ENCODE results near the gene ACTL10.
"Not testable (repeated sequence)": the region's sequence is repeated elsewhere in the genome, so short reads cannot be mapped to it uniquely, and the experiment has no call there.

ACTL10 gene

GRCh38 chr20:33629533-33629932 is 37.2 kb upstream of the ACTL10 start:
- no peak overlapping the region for H3K4me3 ChIP-seq (replicated peaks; ENCODE audit: low read depth, low read length)
- no peak for DNase-seq (ENCODE audit: extremely low read depth, low read depth)
- no peak for TF ChIP-seq CTCF (IDR thresholded peaks at IDR 0.05; ENCODE audit: low read depth, low read length, missing control alignments)

- TF ChIP-seq CTCF (IDR thresholded peaks at IDR 0.05; ENCODE audit: low read depth, low read length, missing control alignments) = no peak
- H3K4me3 ChIP-seq (replicated peaks; ENCODE audit: low read depth, low read length) = no peak overlapping the region
These were observed 36.8 kb upstream of the ACTL10 start for GRCh38 chr20:33629979-33630378.

GRCh38 chr20:33630507-33630906 is 36.2 kb upstream of the ACTL10 start:
- DNase-seq (ENCODE audit: extremely low read depth, low read depth) = no peak
- TF ChIP-seq CTCF (IDR thresholded peaks at IDR 0.05; ENCODE audit: low read depth, low read length, missing control alignments) = no peak
- H3K4me3 ChIP-seq (replicated peaks; ENCODE audit: low read depth, low read length) = no peak overlapping the region

More at GRCh38 chr20:33629979-33630378, 36.8 kb upstream of the ACTL10 start:
- DNase-seq (ENCODE audit: extremely low read depth, low read depth) = no peak

GRCh38 chr20:33631910-33632309 is 34.8 kb upstream of the ACTL10 start:
- H3K4me3 ChIP-seq (replicated peaks; ENCODE audit: low read depth, low read length); DNase-seq (ENCODE audit: extremely low read depth, low read depth): not testable (repeated sequence)

- TF ChIP-seq CTCF (IDR thresholded peaks at IDR 0.05; ENCODE audit: low read depth, low read length, missing control alignments) = no peak
- no peak for DNase-seq (ENCODE audit: extremely low read depth, low read depth)
- no peak overlapping the region for H3K4me3 ChIP-seq (replicated peaks; ENCODE audit: low read depth, low read length)
These were observed 31.4 kb upstream of the ACTL10 start for GRCh38 chr20:33635341-33635740.

- DNase-seq (ENCODE audit: extremely low read depth, low read depth) = no peak
- H3K4me3 ChIP-seq (replicated peaks; ENCODE audit: low read depth, low read length) = no peak overlapping the region
- no peak for TF ChIP-seq CTCF (IDR thresholded peaks at IDR 0.05; ENCODE audit: low read depth, low read length, missing control alignments)
These were observed 30.0 kb upstream of the ACTL10 start for GRCh38 chr20:33636776-33637175.

GRCh38 chr20:33640287-33640686 is 26.5 kb upstream of the ACTL10 start:
- no peak for TF ChIP-seq CTCF (IDR thresholded peaks at IDR 0.05; ENCODE audit: low read depth, low read length, missing control alignments)
- DNase-seq (ENCODE audit: extremely low read depth, low read depth) = no peak
- no peak overlapping the region for H3K4me3 ChIP-seq (replicated peaks; ENCODE audit: low read depth, low read length)
